ENCODE results near the gene SCYL1.
"Not testable (repeated sequence)": the region's sequence is repeated elsewhere in the genome, so short reads cannot be mapped to it uniquely, and the experiment has no call there.

- TF ChIP-seq CTCF, POLR2A (IDR thresholded peaks at IDR 0.05): not testable (repeated sequence)
These were observed 1.3 kb upstream of the SCYL1 start for GRCh38 chr11:65523631-65523968.
